HepG2 (cell line): Measurements from ENCODE around the gene MAN1B1. TPM values are rescaled to one million over a fixed set of nuclear protein-coding genes. Genes with fewer than 3 reads are reported as not detected.

Source experiments
- ATF5 ChIP-seq: sonication (generic); formaldehyde crosslinking; IDR thresholded peaks from 2 replicates; pipeline ENCODE4 v1.4.0; 2020; ENCODE audit warnings: mild to moderate bottlenecking, low read depth, missing genetic modification reagents
- CCDC6 ChIP-seq: sonication (generic); formaldehyde crosslinking; IDR thresholded peaks from 2 replicates; pipeline ENCODE4 v1.8.1; 2022; ENCODE audit warnings: mild to moderate bottlenecking, missing genetic modification reagents, moderate library complexity
- CEBPZ ChIP-seq: IDR thresholded peaks from 2 replicates; pipeline ENCODE4 v1.6.1; 2012; ENCODE audit warnings: low read length, improper control_type of control experiment
- ELF3 ChIP-seq: IDR thresholded peaks from 2 replicates; pipeline ENCODE4 v1.6.1; 2016; ENCODE audit warnings: missing genetic modification reagents, missing compliant biosample characterization
- GABPA ChIP-seq, 2 experiments: IDR thresholded peaks; 2 replicates each; pipeline ENCODE4 v1.6.1; 2011 to 2016; ENCODE audit warnings: low read depth in 2 of 2, low read length in 1 of 2, missing biosample characterization in 1 of 2, missing genetic modification characterization in 1 of 2
- HHEX ChIP-seq: IDR thresholded peaks from 2 replicates; pipeline ENCODE4 v1.6.1; 2016; ENCODE audit warnings: control low read depth
- HNRNPLL ChIP-seq: fragments of 200-400 bp; formaldehyde crosslinking; IDR thresholded peaks from 2 replicates; pipeline ENCODE4 v1.6.1; 2017; ENCODE audit warnings: mild to moderate bottlenecking, low read depth, low read length; ENCODE audit not compliant: poor library complexity, severe bottlenecking
- ISX ChIP-seq: sonication (generic); formaldehyde crosslinking; conservative IDR thresholded peaks from 2 replicates; pipeline ENCODE4 v1.5.0; 2020; ENCODE audit warnings: missing genetic modification reagents
- KLF13 ChIP-seq: sonication (generic); formaldehyde crosslinking; IDR thresholded peaks from 2 replicates; pipeline ENCODE4 v1.4.0; 2020; ENCODE audit warnings: mild to moderate bottlenecking, missing genetic modification reagents
- PLSCR1 ChIP-seq: sonication (generic); formaldehyde crosslinking; IDR thresholded peaks from 2 replicates; pipeline ENCODE4 v1.5.0; 2020; ENCODE audit warnings: missing genetic modification reagents, mild to moderate bottlenecking, borderline replicate concordance
- PRMT3 ChIP-seq: sonication (generic); formaldehyde crosslinking; IDR thresholded peaks from 2 replicates; pipeline ENCODE4 v1.8.1; 2022; ENCODE audit warnings: low read depth, mild to moderate bottlenecking, moderate library complexity, missing genetic modification reagents, borderline replicate concordance
- RAD21 ChIP-seq: fragments of 450-650 bp; formaldehyde crosslinking; IDR thresholded peaks from 2 replicates; pipeline ENCODE4 v1.5.0; 2020; ENCODE audit warnings: mild to moderate bottlenecking
- RBM22 ChIP-seq: fragments of 200-400 bp; formaldehyde crosslinking; optimal IDR thresholded peaks from 2 replicates; pipeline ENCODE3; 2017; ENCODE audit warnings: mild to moderate bottlenecking, low read length, moderate library complexity
- SMAD3 ChIP-seq: sonication (generic); formaldehyde crosslinking; IDR thresholded peaks from 2 replicates; pipeline ENCODE4 v1.4.0; 2020; ENCODE audit warnings: missing genetic modification reagents
- TBX2 ChIP-seq: sonication (generic); formaldehyde crosslinking; IDR thresholded peaks from 2 replicates; pipeline ENCODE4 v1.5.0; 2020; ENCODE audit warnings: missing genetic modification reagents, mild to moderate bottlenecking, borderline replicate concordance
- WIZ ChIP-seq: sonication (generic); formaldehyde crosslinking; IDR thresholded peaks from 2 replicates; pipeline ENCODE4 v1.5.1; 2020; ENCODE audit warnings: mild to moderate bottlenecking, missing genetic modification reagents
- ZNF225 ChIP-seq: sonication (generic); formaldehyde crosslinking; IDR thresholded peaks from 2 replicates; pipeline ENCODE4 v1.4.0; 2020; ENCODE audit warnings: mild to moderate bottlenecking, missing genetic modification reagents
- ZNF280B ChIP-seq: sonication (generic); formaldehyde crosslinking; IDR thresholded peaks from 2 replicates; pipeline ENCODE4 v1.5.0; 2020; ENCODE audit warnings: missing genetic modification reagents, mild to moderate bottlenecking, borderline replicate concordance
- ZNF326 ChIP-seq: sonication (generic); formaldehyde crosslinking; IDR thresholded peaks from 2 replicates; pipeline ENCODE4 v1.4.0; 2020; ENCODE audit warnings: missing genetic modification reagents, borderline replicate concordance
- ZNF33A ChIP-seq: sonication (generic); formaldehyde crosslinking; IDR thresholded peaks from 2 replicates; pipeline ENCODE4 v1.5.1; 2020; ENCODE audit warnings: missing genetic modification reagents, mild to moderate bottlenecking, moderate library complexity, borderline replicate concordance
- ZNF367 ChIP-seq: sonication (generic); formaldehyde crosslinking; IDR thresholded peaks from 2 replicates; pipeline ENCODE4 v1.4.0; 2020; ENCODE audit warnings: missing genetic modification reagents, borderline replicate concordance
- ZNF564 ChIP-seq: sonication (generic); formaldehyde crosslinking; IDR thresholded peaks from 2 replicates; pipeline ENCODE4 v1.8.1; 2023; ENCODE audit warnings: mild to moderate bottlenecking, missing genetic modification reagents
- polyA plus RNA-seq, 8 experiments: library from polyadenylated mRNA; depleted of rRNA in 3 of 8; stranded (reverse) in 7 of 8; unstranded in 1 of 8; fragments of >200 nt; fragmentation: Illumina TruSeq in 4 of 8; extraction: Trizol in 4 of 8; gene quantifications; 2 replicates each; pipeline versions ENCODE4 v1.2.1 to v1.2.3, GENCODE V29; 2011 to 2016; ENCODE audit warnings: low read depth in 4 of 8, missing spikeins in 1 of 8, mixed read lengths in 1 of 8; ENCODE audit not compliant: insufficient read depth in 1 of 8
- total RNA-seq, 5 experiments: library from RNA; depleted of rRNA; stranded (reverse); fragments of >200 nt; fragmentation: Illumina TruSeq; extraction: Trizol; gene quantifications; 2 replicates each; pipeline ENCODE4 v1.2.3, GENCODE V29; 2016; ENCODE audit warnings: low read depth in 1 of 5
- TF ChIP-seq, protein P1 (sequence below): sonication (generic); formaldehyde crosslinking; IDR thresholded peaks from 2 replicates; pipeline ENCODE4 v1.5.0; 2020; ENCODE audit warnings: missing genetic modification reagents, mild to moderate bottlenecking, borderline replicate concordance

MAN1B1 gene
- total and polyA plus RNA-seq, 2 of the 13 experiments (the other 11 are each of a cell fraction or from before 2014, with no cell fraction given): 48.9 to 59.5 TPM

DNA sequence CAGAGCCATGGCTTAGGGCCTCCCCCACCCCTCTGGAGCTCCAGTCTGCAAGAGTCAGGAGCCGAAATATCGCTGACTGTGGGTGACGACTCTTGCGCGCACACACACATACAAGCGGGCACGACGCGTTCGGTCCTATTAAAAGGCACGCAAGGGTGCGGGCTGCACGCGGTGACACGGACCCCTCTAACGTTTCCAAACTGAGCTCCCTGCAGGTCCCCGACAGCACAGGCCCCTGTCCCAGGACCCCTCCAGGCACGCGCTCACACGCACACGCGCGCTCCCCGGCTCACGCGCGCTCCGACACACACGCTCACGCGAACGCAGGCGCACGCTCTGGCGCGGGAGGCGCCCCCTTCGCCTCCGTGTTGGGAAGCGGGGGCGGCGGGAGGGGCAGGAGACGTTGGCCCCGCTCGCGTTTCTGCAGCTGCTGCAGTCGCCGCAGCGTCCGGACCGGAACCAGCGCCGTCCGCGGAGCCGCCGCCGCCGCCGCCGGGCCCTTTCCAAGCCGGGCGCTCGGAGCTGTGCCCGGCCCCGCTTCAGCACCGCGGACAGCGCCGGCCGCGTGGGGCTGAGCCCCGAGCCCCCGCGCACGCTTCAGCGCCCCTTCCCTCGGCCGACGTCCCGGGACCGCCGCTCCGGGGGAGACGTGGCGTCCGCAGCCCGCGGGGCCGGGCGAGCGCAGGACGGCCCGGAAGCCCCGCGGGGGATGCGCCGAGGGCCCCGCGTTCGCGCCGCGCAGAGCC lies 52.1 kb downstream of the MAN1B1 start, which contains the start of gene GRIN1 (continued):
- TF ChIP-seq, protein P1, sequence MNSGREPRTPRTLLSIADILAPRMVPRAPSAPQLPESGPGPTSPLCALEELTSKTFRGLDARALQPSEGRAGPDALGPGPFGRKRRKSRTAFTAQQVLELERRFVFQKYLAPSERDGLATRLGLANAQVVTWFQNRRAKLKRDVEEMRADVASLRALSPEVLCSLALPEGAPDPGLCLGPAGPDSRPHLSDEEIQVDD: no peak
- TF ChIP-seq RBM22 (no peak), PRMT3 (CRISPR knock-in tag) (no peak), ZNF280B (CRISPR knock-in tag) (no peak), ISX (CRISPR knock-in tag) (no peak), TBX2 (CRISPR knock-in tag) (no peak), CEBPZ (no peak), RAD21 (CRISPR knock-in tag) (no peak), GABPA (IDR thresholded peaks at IDR 0.05; ENCODE audit: low read depth, low read length) (no peak), GABPA (CRISPR knock-in tag; IDR thresholded peaks at IDR 0.05; ENCODE audit: low read depth) (no peak), ZNF33A (CRISPR knock-in tag) (no peak), ATF5 (CRISPR knock-in tag) (no peak), HHEX (CRISPR knock-in tag) (no peak), CCDC6 (CRISPR knock-in tag) (peak; percentile 77; the same call in 1 of the 2 replicates), SMAD3 (no peak), HNRNPLL (peak; percentile 61), ZNF564 (CRISPR knock-in tag) (no peak), WIZ (no peak), ZNF225 (no peak), KLF13 (CRISPR knock-in tag) (no peak), ELF3 (CRISPR knock-in tag) (no peak), ZNF367 (no peak; the same call in 1 of the 2 replicates), ZNF326 (CRISPR knock-in tag) (no peak), PLSCR1 (CRISPR knock-in tag) (no peak)
